HG02852 (cell line): ENCODE results near the gene PRMT5.
"Not testable (repeated sequence)": the region's sequence is repeated elsewhere in the genome, so short reads cannot be mapped to it uniquely, and the experiment has no call there.

Experiments used
- ATAC-seq: cut with Tn5 transposase; IDR thresholded peaks from one replicate; pipeline ENCODE4 v1.9.1; 2021; ENCODE audit warnings: mild to moderate bottlenecking, moderate library complexity; ENCODE audit not compliant: unreplicated experiment

Gene PRMT5

GRCh38 chr14:22935156-22935555 is 6.0 kb upstream of the PRMT5 start:
- ATAC-seq, result no peak

- no peak for ATAC-seq
Observed at GRCh38 chr14:22932146-22932545, 3.0 kb upstream of the PRMT5 start.

GRCh38 chr14:22929961-22930364 is 787 bp upstream of the PRMT5 start:
- ATAC-seq, result no peak

- no peak for ATAC-seq
Observed at GRCh38 chr14:22928237-22929103, 706 bp downstream of the PRMT5 start.

GRCh38 chr14:22926316-22926715 is 2.9 kb downstream of the PRMT5 start:
- no peak for ATAC-seq

- no peak for ATAC-seq
Observed at GRCh38 chr14:22925513-22925912, 3.7 kb downstream of the PRMT5 start.

GRCh38 chr14:22923746-22924145 is 5.4 kb downstream of the PRMT5 start:
- ATAC-seq, result no peak

GRCh38 chr14:22922294-22922693 is 6.9 kb downstream of the PRMT5 start:
- ATAC-seq, result no peak

GRCh38 chr14:22920697-22921096 is 8.5 kb downstream of the PRMT5 start:
- ATAC-seq, result no peak

- no peak for ATAC-seq
Observed at GRCh38 chr14:22919601-22919921, 9.6 kb downstream of the PRMT5 start.

GRCh38 chr14:22918804-22919600 is 10.2 kb downstream of the PRMT5 start, which contains the start of gene RBM23:
TSS of gene RBM23 (minus strand) at chr14:22919149.
- peak; percentile 92 for ATAC-seq

- no peak for ATAC-seq
Observed at GRCh38 chr14:22915886-22916521, 13.2 kb downstream of the PRMT5 start.

- ATAC-seq, result not testable (repeated sequence)
Observed at GRCh38 chr14:22914836-22915235, 14.3 kb downstream of the PRMT5 start.

GRCh38 chr14:22910916-22911315 is 18.3 kb downstream of the PRMT5 start:
- no peak for ATAC-seq

- ATAC-seq, result no peak
Observed at GRCh38 chr14:22908601-22909000, 20.6 kb downstream of the PRMT5 start.

GRCh38 chr14:22907429-22907828 is 21.7 kb downstream of the PRMT5 start:
- ATAC-seq, result no peak

- no peak for ATAC-seq
Observed at GRCh38 chr14:22906073-22906472, 23.1 kb downstream of the PRMT5 start.

- ATAC-seq, result no peak
Observed at GRCh38 chr14:22905627-22906026, 23.5 kb downstream of the PRMT5 start.

- no peak for ATAC-seq
Observed at GRCh38 chr14:22903742-22904087, 25.5 kb downstream of the PRMT5 start.

- ATAC-seq, result no peak
Observed at GRCh38 chr14:22901799-22902198, 27.4 kb downstream of the PRMT5 start.

- no peak for ATAC-seq
Observed at GRCh38 chr14:22900081-22900799, 28.9 kb downstream of the PRMT5 start.
